Measurements from ENCODE around the gene LRRC28. TPM values are rescaled to one million over a fixed set of nuclear protein-coding genes. Genes with fewer than 3 reads are reported as not detected.
A peak's percentile ranks its signal among the peaks of the same experiment; 100 is the strongest.

Gene LRRC28
- total RNA-seq, 1 experiment from 2014 or later, result 10.6 TPM

GRCh38 chr15:99416191-99417188, 165.2 kb downstream of the LRRC28 start:
- Mint-ChIP-seq H3K27me3 (ENCODE audit: insufficient read depth, unreplicated experiment) (no peaks in the 10 kb centered on the region), H3K27ac (ENCODE audit: low read depth, unreplicated experiment) (no peak overlapping the region), H3K9me3 (ENCODE audit: unreplicated experiment) (no peaks in the 10 kb centered on the region), H3K36me3 (ENCODE audit: insufficient read depth, unreplicated experiment) (no peaks in the 10 kb centered on the region), H3K4me1 (ENCODE audit: insufficient read depth, unreplicated experiment) (no peaks in the 10 kb centered on the region), H3K4me3 (ENCODE audit: unreplicated experiment) (no peak overlapping the region)
- BruUV-seq (replicated peaks), result no TSS peak
- no peak for TF ChIP-seq CTCF (IDR thresholded peaks at IDR 0.05; ENCODE audit: unreplicated experiment)
- DNase-seq (ENCODE audit: unreplicated experiment), result no peak
- ChIA-PET POLR2A (interaction anchor here (1.1 kb wide), 1 partner anchor 11 kb away, joined by 3 read pairs; no protein-coding TSS in a partner anchor), CTCF (interaction anchor here (0.9 to 1.1 kb wide), 2 partner anchors 14 to 288 kb away, joined by 3 to 5 read pairs; no protein-coding TSS in a partner anchor)
- intact Hi-C loops (cut with micrococcal nuclease), result no loop called here

- peaks cover 6% of the 10 kb centered on the region for H3K4me1 Mint-ChIP-seq (ENCODE audit: insufficient read depth, unreplicated experiment)
- H3K9me3 Mint-ChIP-seq (ENCODE audit: unreplicated experiment), result no peaks in the 10 kb centered on the region
- no peak overlapping the region for H3K27ac Mint-ChIP-seq (ENCODE audit: low read depth, unreplicated experiment)
- CTCF ChIA-PET, result interaction anchor here (1.0 kb wide), 2 partner anchors 12 to 283 kb away, joined by 3 read pairs; no protein-coding TSS in a partner anchor
- DNase-seq (ENCODE audit: unreplicated experiment), result peak; percentile 22
- TF ChIP-seq CTCF (IDR thresholded peaks at IDR 0.05; ENCODE audit: unreplicated experiment), result no peak
- POLR2A ChIA-PET, result interaction anchor here (0.5 kb wide), 1 partner anchor 12 kb away, joined by 3 read pairs; no protein-coding TSS in a partner anchor
- no peak overlapping the region for H3K4me3 Mint-ChIP-seq (ENCODE audit: unreplicated experiment)
- BruUV-seq (replicated peaks), result no TSS peak
- H3K36me3 Mint-ChIP-seq (ENCODE audit: insufficient read depth, unreplicated experiment), result no peaks in the 10 kb centered on the region
- intact Hi-C loops (cut with micrococcal nuclease), result no loop called here
- H3K27me3 Mint-ChIP-seq (ENCODE audit: insufficient read depth, unreplicated experiment), result no peaks in the 10 kb centered on the region
These were observed 169.9 kb downstream of the LRRC28 start for GRCh38 chr15:99421172-99421656.

DNA sequence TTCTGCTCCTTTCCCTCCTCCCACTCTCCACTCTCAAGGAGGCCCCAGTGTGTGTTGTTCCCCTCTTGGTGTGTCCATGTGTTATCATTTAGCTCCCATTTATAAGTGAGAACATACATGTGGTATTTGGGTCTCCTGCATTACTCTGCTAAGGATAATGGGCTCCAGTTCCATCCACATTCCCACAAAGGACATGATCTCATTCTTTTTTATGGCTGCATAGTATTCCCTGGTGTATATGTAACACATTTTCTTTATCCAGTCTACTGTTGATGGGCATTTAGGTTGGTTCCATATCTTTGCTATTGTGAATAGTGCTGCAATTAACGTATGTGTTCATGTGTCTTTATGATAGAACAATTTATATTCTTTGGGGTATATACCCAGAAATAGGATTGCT, 170.5 kb downstream of the LRRC28 start:
- H3K9me3 Mint-ChIP-seq (ENCODE audit: unreplicated experiment), result no peaks in the 10 kb centered on the region
- ChIA-PET POLR2A (interaction anchor here (0.5 kb wide), 1 partner anchor 13 kb away, joined by 3 read pairs; no protein-coding TSS in a partner anchor), CTCF (interaction anchor here (1.0 kb wide), 2 partner anchors 12 to 282 kb away, joined by 3 read pairs; no protein-coding TSS in a partner anchor)
- no peak overlapping the region for H3K27ac Mint-ChIP-seq (ENCODE audit: low read depth, unreplicated experiment)
- H3K27me3 Mint-ChIP-seq (ENCODE audit: insufficient read depth, unreplicated experiment), result no peaks in the 10 kb centered on the region
- BruUV-seq (replicated peaks), result no TSS peak
- TF ChIP-seq CTCF (IDR thresholded peaks at IDR 0.05; ENCODE audit: unreplicated experiment), result no peak
- no peaks in the 10 kb centered on the region for H3K36me3 Mint-ChIP-seq (ENCODE audit: insufficient read depth, unreplicated experiment)
- H3K4me3 Mint-ChIP-seq (ENCODE audit: unreplicated experiment), result no peak overlapping the region
- DNase-seq (ENCODE audit: unreplicated experiment), result no peak
- H3K4me1 Mint-ChIP-seq (ENCODE audit: insufficient read depth, unreplicated experiment), result peaks cover 6% of the 10 kb centered on the region
- intact Hi-C loops (cut with micrococcal nuclease), result no loop called here

All from MCF 10A (cell line).